ENCODE measurements around the gene NECAB2.

Gene NECAB2

GRCh38 chr16:83965444-83966152, 2.4 kb upstream of the NECAB2 start:
- DNase-seq (ENCODE audit: extremely low read depth in 1 of 2, low read depth in 1 of 2): no peak

- DNase-seq (ENCODE audit: extremely low read depth in 1 of 2, low read depth in 1 of 2): no peak
Observed at GRCh38 chr16:83966153-83966696, 1.8 kb upstream of the NECAB2 start.

- no peak for DNase-seq (ENCODE audit: extremely low read depth in 1 of 2, low read depth in 1 of 2)
Observed at GRCh38 chr16:83967091-83967490, 953 bp upstream of the NECAB2 start.

- no peak for DNase-seq (ENCODE audit: extremely low read depth in 1 of 2, low read depth in 1 of 2)
Observed at GRCh38 chr16:83968306-83968851, 335 bp downstream of the NECAB2 start.

- no peak for DNase-seq (ENCODE audit: extremely low read depth in 1 of 2, low read depth in 1 of 2)
Observed at GRCh38 chr16:83968891-83969649, 1.0 kb downstream of the NECAB2 start.

GRCh38 chr16:83969771-83970429, 1.9 kb downstream of the NECAB2 start:
- DNase-seq (ENCODE audit: extremely low read depth in 1 of 2, low read depth in 1 of 2): no peak

GRCh38 chr16:83970430-83970815, 2.4 kb downstream of the NECAB2 start:
- no peak for DNase-seq (ENCODE audit: extremely low read depth in 1 of 2, low read depth in 1 of 2)

GRCh38 chr16:83971165-83972130, 3.4 kb downstream of the NECAB2 start:
- no peak for DNase-seq (ENCODE audit: extremely low read depth in 1 of 2, low read depth in 1 of 2)

- DNase-seq (ENCODE audit: extremely low read depth in 1 of 2, low read depth in 1 of 2): no peak
Observed at GRCh38 chr16:83972256-83973008, 4.4 kb downstream of the NECAB2 start.

- no peak for DNase-seq (ENCODE audit: extremely low read depth in 1 of 2, low read depth in 1 of 2)
Observed at GRCh38 chr16:83973077-83973476, 5.0 kb downstream of the NECAB2 start.

- no peak for DNase-seq (ENCODE audit: extremely low read depth in 1 of 2, low read depth in 1 of 2)
Observed at GRCh38 chr16:83973581-83974385, 5.7 kb downstream of the NECAB2 start.

GRCh38 chr16:83974475-83974874, 6.4 kb downstream of the NECAB2 start:
- DNase-seq (ENCODE audit: extremely low read depth in 1 of 2, low read depth in 1 of 2): no peak

- DNase-seq (ENCODE audit: extremely low read depth in 1 of 2, low read depth in 1 of 2): no peak
Observed at GRCh38 chr16:83975590-83976260, 7.7 kb downstream of the NECAB2 start.

GRCh38 chr16:83977056-83977815, 9.2 kb downstream of the NECAB2 start:
- DNase-seq (ENCODE audit: extremely low read depth in 1 of 2, low read depth in 1 of 2): no peak

GRCh38 chr16:83978401-83978904, 10.4 kb downstream of the NECAB2 start:
- DNase-seq (ENCODE audit: extremely low read depth in 1 of 2, low read depth in 1 of 2): no peak

- DNase-seq (ENCODE audit: extremely low read depth in 1 of 2, low read depth in 1 of 2): no peak
Observed at GRCh38 chr16:83979441-83979840, 11.4 kb downstream of the NECAB2 start.

GRCh38 chr16:83980794-83981193, 12.8 kb downstream of the NECAB2 start:
- no peak for DNase-seq (ENCODE audit: extremely low read depth in 1 of 2, low read depth in 1 of 2)
